Measurements from ENCODE around the gene CNOT8. TPM values are rescaled to one million over a fixed set of nuclear protein-coding genes. Genes with fewer than 3 reads are reported as not detected.
"Not testable (repeated sequence)": the region's sequence is repeated elsewhere in the genome, so short reads cannot be mapped to it uniquely, and the experiment has no call there.

The CNOT8 gene
- total and polyA plus RNA-seq, 11 donors = 11.5 to 45.6 (median 25.2) TPM

- no peaks in the 10 kb centered on the region for H3K4me1 ChIP-seq
- intact Hi-C loops (cut with DNase I) = no loop called here
- no peak for DNase-seq
- no peak for ATAC-seq
- H3K36me3 ChIP-seq = peaks cover 0 to 100% (median 98%) of the 10 kb centered on the region in 9 donors
- no peak overlapping the region for H3K4me3 ChIP-seq
- no peak for TF ChIP-seq POLR2A (IDR thresholded peaks at IDR 0.05)
- TF ChIP-seq CTCF (IDR thresholded peaks at IDR 0.05) = no peak
- no peaks in the 10 kb centered on the region for H3K27me3 ChIP-seq
- no peaks in the 10 kb centered on the region for H3K9me3 ChIP-seq
- no peak overlapping the region for H3K27ac ChIP-seq
- WGBS, 4 donors = 86 to 97% (median 91%) methylated on average over 2 of the region's 2 CpGs
Observed at GRCh38 chr5:154901276-154901675, 42.8 kb downstream of the CNOT8 start.

GRCh38 chr5:154901913-154902312 is 43.5 kb downstream of the CNOT8 start:
- WGBS, 4 donors = 93 to 95% (median 94%) methylated on average over 6 of the region's 6 CpGs
- Histone ChIP-seq H3K4me3 (no peak overlapping the region), H3K4me1 (no peaks in the 10 kb centered on the region), H3K9me3 (no peaks in the 10 kb centered on the region), H3K36me3 (peaks cover 0 to 100% (median 98%) of the 10 kb centered on the region in 9 donors), H3K27me3 (no peaks in the 10 kb centered on the region), H3K27ac (no peak overlapping the region)
- intact Hi-C loops (cut with DNase I) = no loop called here
- TF ChIP-seq CTCF (IDR thresholded peaks at IDR 0.05) (no peak), POLR2A (IDR thresholded peaks at IDR 0.05) (no peak)
- ATAC-seq = no peak
- no peak for DNase-seq

- WGBS, 4 donors = 90 to 94% (median 92%) methylated on average over 7 of the region's 7 CpGs
Observed at GRCh38 chr5:154905601-154906000, 47.2 kb downstream of the CNOT8 start.

GRCh38 chr5:154916874-154917273 is 58.4 kb downstream of the CNOT8 start:
- intact Hi-C loops (cut with DNase I) = no loop called here
- 74 to 83% (median 78%) methylated on average over 3 of the region's 3 CpGs for WGBS, 4 donors
- peaks cover 0 to 100% (median 90%) of the 10 kb centered on the region in 9 donors for H3K36me3 ChIP-seq

More at GRCh38 chr5:154905601-154906000, 47.2 kb downstream of the CNOT8 start:
- DNase-seq; ATAC-seq; H3K4me3 ChIP-seq; H3K27me3 ChIP-seq; H3K9me3 ChIP-seq; H3K4me1 ChIP-seq; intact Hi-C loops (cut with DNase I); H3K27ac ChIP-seq: not testable (repeated sequence)
- H3K36me3 ChIP-seq = peaks cover 0 to 100% (median 97%) of the 10 kb centered on the region in 9 donors

More at GRCh38 chr5:154916874-154917273, 58.4 kb downstream of the CNOT8 start:
- Histone ChIP-seq H3K4me1 (no peaks in the 10 kb centered on the region), H3K27ac (no peak overlapping the region), H3K27me3 (no peaks in the 10 kb centered on the region), H3K4me3 (no peak overlapping the region), H3K9me3 (no peaks in the 10 kb centered on the region)
- ATAC-seq (no peak), DNase-seq (no peak)
- no peak for TF ChIP-seq CTCF (IDR thresholded peaks at IDR 0.05)
- no peak for TF ChIP-seq POLR2A (IDR thresholded peaks at IDR 0.05)

All from heart left ventricle (tissue), 16 donors.